ENCODE results near the gene GON4L.

DNA sequence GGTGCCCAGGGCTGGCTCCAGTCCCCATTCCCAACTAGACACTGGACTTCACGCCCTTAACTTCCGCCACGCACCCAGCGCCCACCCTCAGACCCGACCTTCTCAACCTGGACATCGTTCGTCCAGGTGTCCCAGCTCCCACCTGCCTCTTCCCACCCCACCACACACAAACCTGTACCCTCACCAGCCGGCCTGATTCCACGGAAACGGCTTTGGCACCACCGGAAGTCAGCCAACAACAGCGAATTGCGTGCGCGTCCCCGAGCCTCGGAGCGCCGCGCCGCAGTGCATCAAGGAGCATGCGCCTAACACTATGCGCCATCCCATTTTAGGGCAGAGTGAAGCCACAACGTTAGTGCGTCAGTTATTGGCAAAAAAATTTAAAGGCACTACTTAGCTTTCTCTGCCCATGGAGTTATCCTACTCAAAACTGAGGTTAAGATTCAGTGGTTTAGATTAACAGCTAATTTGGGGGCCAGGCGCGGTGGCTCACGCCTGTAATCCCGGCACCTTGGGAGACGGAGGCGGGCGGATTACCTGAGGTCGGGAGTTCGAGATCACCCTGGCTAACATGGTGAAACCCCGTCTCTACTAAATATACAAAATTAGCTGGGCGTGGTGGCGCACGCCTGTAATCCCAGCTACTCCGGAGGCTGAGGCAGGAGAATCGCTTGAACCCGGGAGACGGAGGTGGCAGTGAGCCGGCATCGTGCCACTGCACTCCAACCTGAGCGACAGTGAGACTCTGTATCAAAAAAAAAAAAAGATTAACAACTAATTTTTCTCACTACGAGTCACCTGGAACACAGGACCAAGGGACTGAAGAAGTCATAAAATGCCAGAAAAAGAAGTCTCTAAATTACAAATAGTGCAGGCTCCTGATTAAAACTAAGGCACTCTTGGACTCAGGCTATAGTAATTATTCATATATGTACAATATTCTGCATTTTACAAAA, at the start of gene GON4L:
- TF ChIP-seq, protein P1, sequence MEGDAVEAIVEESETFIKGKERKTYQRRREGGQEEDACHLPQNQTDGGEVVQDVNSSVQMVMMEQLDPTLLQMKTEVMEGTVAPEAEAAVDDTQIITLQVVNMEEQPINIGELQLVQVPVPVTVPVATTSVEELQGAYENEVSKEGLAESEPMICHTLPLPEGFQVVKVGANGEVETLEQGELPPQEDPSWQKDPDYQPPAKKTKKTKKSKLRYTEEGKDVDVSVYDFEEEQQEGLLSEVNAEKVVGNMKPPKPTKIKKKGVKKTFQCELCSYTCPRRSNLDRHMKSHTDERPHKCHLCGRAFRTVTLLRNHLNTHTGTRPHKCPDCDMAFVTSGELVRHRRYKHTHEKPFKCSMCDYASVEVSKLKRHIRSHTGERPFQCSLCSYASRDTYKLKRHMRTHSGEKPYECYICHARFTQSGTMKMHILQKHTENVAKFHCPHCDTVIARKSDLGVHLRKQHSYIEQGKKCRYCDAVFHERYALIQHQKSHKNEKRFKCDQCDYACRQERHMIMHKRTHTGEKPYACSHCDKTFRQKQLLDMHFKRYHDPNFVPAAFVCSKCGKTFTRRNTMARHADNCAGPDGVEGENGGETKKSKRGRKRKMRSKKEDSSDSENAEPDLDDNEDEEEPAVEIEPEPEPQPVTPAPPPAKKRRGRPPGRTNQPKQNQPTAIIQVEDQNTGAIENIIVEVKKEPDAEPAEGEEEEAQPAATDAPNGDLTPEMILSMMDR (optimal IDR thresholded peaks at IDR 0.05 in 1 of 3, IDR thresholded peaks at IDR 0.05 in 1 of 3, conservative IDR thresholded peaks at IDR 0.05 in 1 of 3; ENCODE audit: extremely low read depth in 1 of 3, insufficient read depth in 2 of 3, low read length in 3 of 3) = no peak
- no peak for TF ChIP-seq EZH2 (IDR thresholded peaks at IDR 0.05; ENCODE audit: low read length)
